ENCODE results near the gene ADAM19.

The ADAM19 gene

DNA sequence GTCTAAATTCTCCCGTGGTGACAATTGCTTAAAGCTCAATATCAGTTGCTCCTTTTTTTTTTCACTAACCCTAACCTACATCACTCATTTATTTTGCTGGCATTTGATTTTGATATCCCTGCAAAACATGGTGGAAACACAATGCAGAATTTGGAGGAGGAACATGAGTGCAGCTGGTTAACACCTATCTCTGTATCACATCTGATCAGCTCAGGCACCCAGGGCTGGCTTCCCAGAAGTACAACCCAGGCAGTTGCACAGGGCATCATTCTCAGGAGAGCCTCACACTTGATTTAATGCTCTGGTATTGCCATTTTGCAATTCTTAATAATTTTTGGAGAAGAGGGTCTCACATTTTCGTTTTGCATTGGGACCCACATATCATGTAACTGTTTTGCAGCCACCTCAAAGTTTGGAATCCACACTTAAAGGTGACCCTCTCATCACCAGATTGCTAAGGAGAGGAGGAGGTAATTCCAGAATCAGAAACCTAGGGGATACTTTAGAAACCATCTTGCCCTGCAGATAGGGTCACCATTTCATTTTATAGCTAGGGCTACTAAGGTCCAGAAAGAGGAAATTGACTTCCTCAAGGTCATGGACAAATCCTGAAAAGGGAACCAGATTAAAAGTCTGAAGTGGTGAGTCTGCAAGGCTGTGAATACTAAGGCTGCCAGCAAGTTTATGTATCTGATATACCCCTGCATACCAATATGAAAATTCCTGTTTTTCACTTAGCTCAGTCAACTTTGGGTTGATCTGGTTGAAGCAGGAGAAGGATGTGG is 19.3 kb upstream of the ADAM19 start:
- no peak for DNase-seq (ENCODE audit: extremely low read depth, low read depth)

DNA sequence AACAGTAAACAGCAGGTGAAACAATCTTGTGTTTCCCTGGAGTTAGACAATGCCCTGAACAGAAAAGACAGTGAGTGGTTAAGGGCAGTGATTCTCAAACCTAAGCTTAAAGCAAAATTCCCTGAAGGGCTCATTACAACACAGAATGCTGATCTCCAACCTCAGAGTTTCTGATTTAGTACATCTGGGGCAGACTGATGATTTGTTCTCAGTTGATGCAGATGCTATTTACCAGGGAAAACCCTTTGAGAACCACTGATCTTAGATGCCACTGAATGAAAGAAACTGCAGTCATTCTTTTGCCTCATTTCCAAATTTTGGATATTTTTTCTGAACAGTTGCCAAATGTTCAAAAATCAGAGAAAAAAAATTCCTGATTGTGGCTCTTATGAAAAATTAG is 18.7 kb upstream of the ADAM19 start:
- TF ChIP-seq, protein P1, sequence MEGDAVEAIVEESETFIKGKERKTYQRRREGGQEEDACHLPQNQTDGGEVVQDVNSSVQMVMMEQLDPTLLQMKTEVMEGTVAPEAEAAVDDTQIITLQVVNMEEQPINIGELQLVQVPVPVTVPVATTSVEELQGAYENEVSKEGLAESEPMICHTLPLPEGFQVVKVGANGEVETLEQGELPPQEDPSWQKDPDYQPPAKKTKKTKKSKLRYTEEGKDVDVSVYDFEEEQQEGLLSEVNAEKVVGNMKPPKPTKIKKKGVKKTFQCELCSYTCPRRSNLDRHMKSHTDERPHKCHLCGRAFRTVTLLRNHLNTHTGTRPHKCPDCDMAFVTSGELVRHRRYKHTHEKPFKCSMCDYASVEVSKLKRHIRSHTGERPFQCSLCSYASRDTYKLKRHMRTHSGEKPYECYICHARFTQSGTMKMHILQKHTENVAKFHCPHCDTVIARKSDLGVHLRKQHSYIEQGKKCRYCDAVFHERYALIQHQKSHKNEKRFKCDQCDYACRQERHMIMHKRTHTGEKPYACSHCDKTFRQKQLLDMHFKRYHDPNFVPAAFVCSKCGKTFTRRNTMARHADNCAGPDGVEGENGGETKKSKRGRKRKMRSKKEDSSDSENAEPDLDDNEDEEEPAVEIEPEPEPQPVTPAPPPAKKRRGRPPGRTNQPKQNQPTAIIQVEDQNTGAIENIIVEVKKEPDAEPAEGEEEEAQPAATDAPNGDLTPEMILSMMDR (IDR thresholded peaks at IDR 0.05; ENCODE audit: low read depth, low read length) = no peak
- DNase-seq (ENCODE audit: extremely low read depth, low read depth) = no peak

More for the DNA sequence above, 19.3 kb upstream of the ADAM19 start:
- TF ChIP-seq, protein P1 (IDR thresholded peaks at IDR 0.05; ENCODE audit: low read depth, low read length) = no peak

DNA sequence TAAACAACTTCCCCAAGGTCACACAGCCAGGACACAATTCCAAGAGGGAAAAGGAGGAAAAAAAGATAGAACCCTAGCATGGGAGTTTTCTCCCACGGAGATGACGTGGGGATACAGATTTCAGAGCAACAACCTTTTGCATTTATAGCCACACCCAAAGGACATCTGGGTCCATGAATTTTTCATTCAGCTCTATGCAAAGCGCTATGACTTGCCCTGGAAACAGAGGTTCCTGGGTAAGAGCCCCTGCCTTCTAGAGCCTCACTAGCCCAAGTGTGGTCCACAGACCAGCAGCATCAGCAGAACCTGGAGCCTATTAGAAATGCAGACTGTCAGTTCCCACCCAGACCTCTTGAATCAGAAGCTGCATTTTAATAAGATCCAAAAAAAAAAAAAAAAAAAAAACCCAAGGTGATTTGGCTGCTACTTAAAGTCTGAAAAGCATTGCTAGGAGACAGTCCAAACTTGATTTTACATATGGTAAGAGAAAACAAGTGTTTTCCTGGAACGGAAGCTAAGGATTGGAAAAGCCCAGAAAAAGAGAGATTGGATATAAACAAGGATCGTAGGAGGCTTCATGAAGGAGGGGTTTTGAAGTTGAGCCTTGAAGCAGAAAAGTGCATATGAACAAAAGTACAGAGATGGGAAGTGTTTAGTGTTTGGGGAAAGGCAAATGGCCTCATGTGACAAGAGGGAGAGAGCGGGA is 17.6 kb upstream of the ADAM19 start:
- TF ChIP-seq, protein P1 (IDR thresholded peaks at IDR 0.05; ENCODE audit: low read depth, low read length) = no peak
- no peak for DNase-seq (ENCODE audit: extremely low read depth, low read depth)

DNA sequence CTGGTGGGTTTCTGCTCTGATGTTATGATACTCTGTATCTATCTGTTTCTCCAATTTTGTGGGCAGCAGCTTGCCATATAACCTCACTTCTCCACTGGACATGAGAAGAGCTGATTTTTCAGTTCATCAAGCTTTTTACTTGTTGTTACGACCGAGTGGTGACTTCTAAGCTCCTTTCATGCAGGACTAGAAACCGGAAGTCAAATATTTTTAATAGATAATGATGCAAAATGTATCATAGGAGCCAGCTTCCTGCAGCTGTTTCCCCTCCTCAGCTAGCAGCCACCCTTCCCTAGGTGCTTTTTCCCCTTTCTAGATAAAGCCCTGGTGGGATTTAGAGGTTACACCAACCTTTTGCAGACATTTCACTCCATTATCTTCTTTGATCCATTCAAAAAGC is 17.0 kb upstream of the ADAM19 start:
- DNase-seq (ENCODE audit: extremely low read depth, low read depth) = no peak
- TF ChIP-seq, protein P1 (IDR thresholded peaks at IDR 0.05; ENCODE audit: low read depth, low read length) = no peak

DNA sequence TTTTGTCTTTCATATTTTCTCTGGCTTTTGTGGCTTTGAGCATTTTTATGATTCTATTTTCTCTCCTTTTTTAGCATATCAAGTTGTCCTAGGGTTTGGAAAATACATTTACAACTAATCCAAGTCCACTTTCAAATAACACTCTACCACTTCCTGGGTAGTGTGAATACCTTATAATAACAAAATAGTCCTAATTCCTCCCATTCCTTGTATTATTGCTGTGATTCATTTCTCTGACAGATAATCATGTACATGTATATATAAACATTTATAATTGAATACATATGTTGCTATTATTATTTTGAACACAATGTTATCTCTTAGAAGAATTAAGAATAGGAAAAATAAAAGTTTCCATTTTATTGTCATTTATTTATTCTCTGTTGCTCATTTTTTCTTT is 14.9 kb upstream of the ADAM19 start:
- DNase-seq (ENCODE audit: extremely low read depth, low read depth) = no peak

DNA sequence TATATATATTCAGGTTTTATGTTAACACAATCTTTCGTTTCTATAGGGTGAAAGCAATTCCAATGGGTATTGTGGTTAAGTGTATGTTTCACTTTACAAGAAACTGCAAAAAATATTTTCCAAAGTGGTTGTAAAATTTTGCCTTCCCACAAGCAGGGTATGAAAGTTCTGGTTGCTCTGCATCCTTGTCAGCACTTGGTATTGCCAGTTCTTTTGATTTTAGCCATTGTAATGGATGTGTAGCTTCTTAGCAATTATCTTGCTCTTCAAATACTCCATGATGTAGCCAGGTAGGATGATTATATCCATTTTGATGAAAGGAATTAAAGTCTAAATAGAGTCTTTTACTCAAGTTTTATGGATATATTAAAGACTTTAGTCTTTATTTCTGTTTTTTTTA is 9.1 kb upstream of the ADAM19 start:
- TF ChIP-seq, protein P1 (IDR thresholded peaks at IDR 0.05; ENCODE audit: low read depth, low read length) = no peak
- no peak for DNase-seq (ENCODE audit: extremely low read depth, low read depth)

More for the DNA sequence above, 14.9 kb upstream of the ADAM19 start:
- TF ChIP-seq, protein P1 (IDR thresholded peaks at IDR 0.05; ENCODE audit: low read depth, low read length) = no peak
